SK-N-SH (cell line): ENCODE data around the gene LZTFL1. TPM values are rescaled to one million over a fixed set of nuclear protein-coding genes. Genes with fewer than 3 reads are reported as not detected.

Source experiments
- CTCF ChIA-PET: fragments of 300-600, 350-600 bp; formaldehyde crosslinking; extraction: SDS; loops from one replicate; lab custom pipeline; 2021; lab: Yijun Ruan, JAX
- POLR2A ChIA-PET: fragments of 350-600 bp; sonication (Branson Sonifier 250); formaldehyde crosslinking; extraction: SDS; loops from one replicate; lab custom pipeline; 2020; ENCODE audit warnings: antibody characterized with exemption, inconsistent platforms; lab: Yijun Ruan, JAX
- DNase-seq: peaks from one replicate; pipeline ENCODE4 v3.0.0; 2012
- H2AFZ ChIP-seq: fragments of 200-600 bp; sonication (generic); 2 replicates; pipeline ENCODE4 v1.8.1; 2016; ENCODE audit warnings: antibody characterized with exemption, mild to moderate bottlenecking, low read depth
- H3F3A ChIP-seq: fragments of 200-600 bp; sonication (generic); replicated peaks from 2 replicates; pipeline ENCODE3; 2016; ENCODE audit warnings: antibody characterized with exemption, mild to moderate bottlenecking; ENCODE audit not compliant: insufficient read depth
- H3K27ac ChIP-seq, 2 experiments: fragments of 200-500 bp in 1 of 2; fragments of 200-600 bp in 1 of 2; sonication (Bioruptor generic) in 1 of 2; sonication (generic), shearing (Covaris generic) in 1 of 2; 2 replicates each; pipeline versions ENCODE4 v1.5.1 to v1.6.1; 2014 to 2016; ENCODE audit warnings: low read depth in 2 of 2, inconsistent platforms in 1 of 2, low read length in 1 of 2, mild to moderate bottlenecking in 1 of 2, mixed read lengths in 1 of 2
- H3K27me3 ChIP-seq: fragments of 200-600 bp; sonication (generic), shearing (Covaris generic); 2 replicates; pipeline ENCODE4 v1.6.1; 2016; ENCODE audit warnings: mixed run types; ENCODE audit not compliant: insufficient read depth
- H3K36me3 ChIP-seq, 2 experiments: fragments of 200-500 bp in 1 of 2; fragments of 200-600 bp in 1 of 2; sonication (Bioruptor generic) in 1 of 2; sonication (generic) in 1 of 2; replicated peaks in 1 of 2; 2 replicates each; pipeline versions ENCODE3 to v1.5.1; 2014 to 2016; ENCODE audit warnings: low read length in 1 of 2, mild to moderate bottlenecking in 1 of 2; ENCODE audit not compliant: insufficient read depth in 2 of 2, control insufficient read depth in 1 of 2
- H3K4me1 ChIP-seq, 2 experiments: fragments of 200-500 bp in 1 of 2; fragments of 200-600 bp in 1 of 2; sonication (Bioruptor generic) in 1 of 2; sonication (generic), shearing (Covaris generic) in 1 of 2; 2 replicates each; pipeline versions ENCODE4 v1.5.1 to v1.6.1; 2014 to 2016; ENCODE audit warnings: low read depth in 1 of 2, low read length in 1 of 2, mixed run types in 1 of 2; ENCODE audit not compliant: insufficient read depth in 2 of 2, control insufficient read depth in 1 of 2
- H3K4me2 ChIP-seq: fragments of 200-600 bp; sonication (generic), shearing (Covaris generic); 2 replicates; pipeline ENCODE4 v1.6.1; 2017; ENCODE audit warnings: mixed run types
- H3K4me3 ChIP-seq, 2 experiments: fragments of 200-500 bp in 1 of 2; fragments of 200-600 bp in 1 of 2; sonication (Bioruptor generic) in 1 of 2; sonication (generic), shearing (Covaris generic) in 1 of 2; 2 replicates each; pipeline versions ENCODE4 v1.5.1 to v1.8.1; 2014 to 2016; ENCODE audit warnings: low read depth in 2 of 2, inconsistent platforms in 1 of 2, low read length in 1 of 2, mild to moderate bottlenecking in 1 of 2, mixed read lengths in 1 of 2, moderate library complexity in 1 of 2
- H3K79me2 ChIP-seq: fragments of 200-600 bp; sonication (generic); 2 replicates; pipeline ENCODE4 v1.8.1; 2017; ENCODE audit warnings: mild to moderate bottlenecking; ENCODE audit not compliant: insufficient read depth
- H3K9ac ChIP-seq: fragments of 200-600 bp; sonication (generic); 2 replicates; pipeline ENCODE4 v1.6.1; 2017; ENCODE audit warnings: mixed run types
- H3K9me2 ChIP-seq: fragments of 200-600 bp; sonication (generic); 2 replicates; pipeline ENCODE4 v1.6.1; 2017; ENCODE audit warnings: mixed run types
- H3K9me3 ChIP-seq: fragments of 200-600 bp; sonication (generic); 2 replicates; pipeline ENCODE4 v1.6.1; 2017; ENCODE audit warnings: mixed run types, mild to moderate bottlenecking, moderate library complexity
- H4K20me1 ChIP-seq: fragments of 200-600 bp; sonication (generic); 2 replicates; pipeline ENCODE4 v1.6.1; 2017; ENCODE audit warnings: mild to moderate bottlenecking, mixed run types; ENCODE audit not compliant: insufficient read depth
- ELF1 ChIP-seq: IDR thresholded peaks from 2 replicates; pipeline ENCODE4 v1.4.0; 2012
- EZH2phosphoT487 ChIP-seq: fragments of 200-600 bp; sonication (generic); IDR thresholded peaks from 2 replicates; pipeline ENCODE4 v1.6.1; 2017; ENCODE audit warnings: low read depth, mixed run types, mild to moderate bottlenecking, antibody characterized with exemption, moderate library complexity, borderline replicate concordance
- FOXJ3 ChIP-seq: sonication (generic); formaldehyde crosslinking; IDR thresholded peaks from 2 replicates; pipeline ENCODE4 v1.5.1; 2020; ENCODE audit warnings: mild to moderate bottlenecking, missing genetic modification reagents
- GABPA ChIP-seq: IDR thresholded peaks from 2 replicates; pipeline ENCODE4 v1.4.0; 2012; ENCODE audit warnings: low read depth, mild to moderate bottlenecking
- GATA2 ChIP-seq: sonication (generic); formaldehyde crosslinking; IDR thresholded peaks from 2 replicates; pipeline ENCODE4 v1.5.0; 2020; ENCODE audit warnings: mild to moderate bottlenecking, missing genetic modification reagents
- MEF2A ChIP-seq: IDR thresholded peaks from 2 replicates; pipeline ENCODE4 v1.4.0; 2012; ENCODE audit warnings: low read depth, borderline replicate concordance
- POLR2AphosphoS5 ChIP-seq: IDR thresholded peaks from 2 replicates; pipeline ENCODE4 v1.6.1; 2012; ENCODE audit warnings: low read depth, low read length
- RAD21 ChIP-seq: IDR thresholded peaks from 2 replicates; pipeline ENCODE4 v1.6.1; 2012; ENCODE audit warnings: mild to moderate bottlenecking, low read length
- RFX5 ChIP-seq: IDR thresholded peaks from 2 replicates; pipeline ENCODE4 v1.6.1; 2012; ENCODE audit warnings: mild to moderate bottlenecking, improper control_type of control experiment, low read length
- SMC3 ChIP-seq: IDR thresholded peaks from 2 replicates; pipeline ENCODE4 v1.6.1; 2012; ENCODE audit warnings: low read depth, low read length, improper control_type of control experiment
- TAF1 ChIP-seq: IDR thresholded peaks from 2 replicates; pipeline ENCODE4 v1.6.1; 2012; ENCODE audit warnings: low read depth, mild to moderate bottlenecking, low read length, moderate library complexity, borderline replicate concordance
- TEAD4 ChIP-seq: IDR thresholded peaks from 2 replicates; pipeline ENCODE4 v1.4.0; 2012; ENCODE audit warnings: mild to moderate bottlenecking, borderline replicate concordance; ENCODE audit not compliant: insufficient read depth
- USF1 ChIP-seq: IDR thresholded peaks from 2 replicates; pipeline ENCODE4 v1.4.0; 2012; ENCODE audit warnings: low read depth, borderline replicate concordance
- USF2 ChIP-seq: fragments of 150-350 bp; IDR thresholded peaks from 2 replicates; pipeline ENCODE4 v1.6.1; 2017; ENCODE audit warnings: antibody characterized with exemption, low read length, low read depth, borderline replicate concordance
- ZBTB33 ChIP-seq: IDR thresholded peaks from 2 replicates; pipeline ENCODE4 v1.4.0; 2012; ENCODE audit warnings: low read depth, borderline replicate concordance
- WGBS: methylation state at CpG from one replicate; pipeline ENCODE4 v1.1.6; 2017; ENCODE audit warnings: low lambda C conversion rate; 5-methylcytosine and 5-hydroxymethylcytosine counted together
- polyA plus RNA-seq, 3 experiments: library from polyadenylated mRNA; depleted of rRNA; stranded (reverse); fragments of >200 nt; gene quantifications; 2 replicates each; pipeline ENCODE4 v1.2.3, GENCODE V29; 2012
- TF ChIP-seq, protein P1 (sequence below): IDR thresholded peaks from 2 replicates; pipeline ENCODE4 v1.4.0; 2012; ENCODE audit warnings: low read depth
- TF ChIP-seq, protein P2 (sequence below): IDR thresholded peaks from 2 replicates; pipeline ENCODE4; 2012

LZTFL1 gene
- polyA plus RNA-seq, 1 of the 3 experiments (the other 2 are of a cell fraction): 11.9 TPM

- TF ChIP-seq, protein P1, sequence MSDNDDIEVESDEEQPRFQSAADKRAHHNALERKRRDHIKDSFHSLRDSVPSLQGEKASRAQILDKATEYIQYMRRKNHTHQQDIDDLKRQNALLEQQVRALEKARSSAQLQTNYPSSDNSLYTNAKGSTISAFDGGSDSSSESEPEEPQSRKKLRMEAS: no peak
Measured at GRCh38 chr3:45869638-45870037, 27.7 kb upstream of the LZTFL1 start (continued).

GRCh38 chr3:45868650-45869049 lies 26.7 kb upstream of the LZTFL1 start:
- H3K4me3 ChIP-seq: no peak overlapping the region
- ChIA-PET POLR2A (no interaction called here), CTCF (interaction anchor here (0.6 kb wide), 1 partner anchor 14 kb away, joined by 3 read pairs; no protein-coding TSS in a partner anchor)
- H3F3A ChIP-seq: no peaks in the 10 kb centered on the region
- H2AFZ ChIP-seq: no peak overlapping the region
- TF ChIP-seq POLR2AphosphoS5 (no peak), USF1 (no peak)
- H3K9ac ChIP-seq: no peak overlapping the region
- DNase-seq: no peak
- H4K20me1 ChIP-seq: no peaks in the 10 kb centered on the region
- no peak overlapping the region for H3K4me2 ChIP-seq
- 4% methylated on average over 2 of the region's 2 CpGs for WGBS
- no peaks in the 10 kb centered on the region for H3K9me3 ChIP-seq
- peaks cover 0 to 6% of the 10 kb centered on the region in 2 experiments; a peak in 1 of 4 replicates for H3K4me1 ChIP-seq
- H3K79me2 ChIP-seq: no peaks in the 10 kb centered on the region
- H3K9me2 ChIP-seq: no peaks in the 10 kb centered on the region
- H3K36me3 ChIP-seq: no peaks in the 10 kb centered on the region
- peaks cover under 1% of the 10 kb centered on the region; the same call in 1 of the 2 replicates for H3K27me3 ChIP-seq
- H3K27ac ChIP-seq: no peak overlapping the region

DNA sequence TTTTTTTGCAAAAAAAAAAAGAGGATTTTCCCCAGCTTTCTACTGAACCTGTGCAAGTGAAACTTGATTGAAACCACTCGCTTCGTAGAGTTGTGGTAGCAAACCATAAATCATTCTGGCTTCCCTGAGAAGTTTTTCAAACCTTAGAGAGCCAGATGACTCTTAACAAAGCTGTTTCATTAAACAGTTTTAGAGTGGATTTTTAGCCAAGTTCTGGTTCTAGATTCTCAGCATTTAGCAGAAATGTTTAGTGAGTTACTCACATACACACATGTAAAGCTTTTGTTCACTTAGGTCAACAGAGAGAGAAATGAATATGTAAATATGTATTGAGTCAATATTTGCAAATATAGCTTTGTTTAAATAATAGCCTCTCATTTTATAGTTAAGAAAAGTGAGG lies 26.3 kb upstream of the LZTFL1 start:
- POLR2A ChIA-PET: no interaction called here
- Histone ChIP-seq H3K4me1 (peaks cover 0 to 6% of the 10 kb centered on the region in 2 experiments; a peak in 1 of 4 replicates), H3K79me2 (no peaks in the 10 kb centered on the region), H3K9ac (no peak overlapping the region), H3K4me2 (no peak overlapping the region), H4K20me1 (no peaks in the 10 kb centered on the region), H3K4me3 (no peak overlapping the region), H3F3A (no peaks in the 10 kb centered on the region), H2AFZ (no peak overlapping the region), H3K27ac (no peak overlapping the region), H3K9me3 (no peaks in the 10 kb centered on the region), H3K9me2 (no peaks in the 10 kb centered on the region), H3K36me3 (no peaks in the 10 kb centered on the region), H3K27me3 (peaks cover 4% of the 10 kb centered on the region; the same call in 1 of the 2 replicates)
- TF ChIP-seq, protein P2, sequence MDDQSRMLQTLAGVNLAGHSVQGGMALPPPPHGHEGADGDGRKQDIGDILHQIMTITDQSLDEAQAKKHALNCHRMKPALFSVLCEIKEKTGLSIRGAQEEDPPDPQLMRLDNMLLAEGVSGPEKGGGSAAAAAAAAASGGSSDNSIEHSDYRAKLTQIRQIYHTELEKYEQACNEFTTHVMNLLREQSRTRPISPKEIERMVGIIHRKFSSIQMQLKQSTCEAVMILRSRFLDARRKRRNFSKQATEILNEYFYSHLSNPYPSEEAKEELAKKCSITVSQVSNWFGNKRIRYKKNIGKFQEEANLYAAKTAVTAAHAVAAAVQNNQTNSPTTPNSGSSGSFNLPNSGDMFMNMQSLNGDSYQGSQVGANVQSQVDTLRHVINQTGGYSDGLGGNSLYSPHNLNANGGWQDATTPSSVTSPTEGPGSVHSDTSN: no peak
- TF ChIP-seq SMC3: no peak
- TF ChIP-seq MEF2A: no peak
- no peak for TF ChIP-seq USF1
- no peak for TF ChIP-seq TEAD4
- no peak for TF ChIP-seq ELF1
- no peak for TF ChIP-seq RAD21
- no peak for TF ChIP-seq ZBTB33
- TF ChIP-seq RFX5: no peak
- no peak for TF ChIP-seq EZH2phosphoT487
- no peak for TF ChIP-seq USF2
- TF ChIP-seq GATA2: no peak
- TF ChIP-seq TAF1: no peak
- TF ChIP-seq, protein P1: no peak
- TF ChIP-seq POLR2AphosphoS5: no peak
- TF ChIP-seq GABPA: no peak
- no peak for TF ChIP-seq FOXJ3 (CRISPR knock-in tag)
- no peak for DNase-seq
- WGBS: 53% methylated on average over 2 of the region's 2 CpGs
- CTCF ChIA-PET: interaction anchor here (0.6 to 1.3 kb wide), 2 partner anchors 15 to 61 kb away, joined by 3 read pairs; no protein-coding TSS in a partner anchor
